GM12875 (cell line): Measurements from ENCODE around the gene ERMAP.

ENCODE experiments used
- H3K4me3 ChIP-seq: one replicate; pipeline ENCODE4 v1.5.1; 2011; ENCODE audit warnings: low read depth, low read length, control low read depth
- CTCF ChIP-seq: IDR thresholded peaks from 2 replicates; pipeline ENCODE4 v1.5.1; 2011; ENCODE audit warnings: low read depth, mild to moderate bottlenecking, control low read depth, inconsistent platforms, low read length, moderate library complexity, borderline replicate concordance; ENCODE audit not compliant: insufficient read depth

Gene ERMAP

DNA sequence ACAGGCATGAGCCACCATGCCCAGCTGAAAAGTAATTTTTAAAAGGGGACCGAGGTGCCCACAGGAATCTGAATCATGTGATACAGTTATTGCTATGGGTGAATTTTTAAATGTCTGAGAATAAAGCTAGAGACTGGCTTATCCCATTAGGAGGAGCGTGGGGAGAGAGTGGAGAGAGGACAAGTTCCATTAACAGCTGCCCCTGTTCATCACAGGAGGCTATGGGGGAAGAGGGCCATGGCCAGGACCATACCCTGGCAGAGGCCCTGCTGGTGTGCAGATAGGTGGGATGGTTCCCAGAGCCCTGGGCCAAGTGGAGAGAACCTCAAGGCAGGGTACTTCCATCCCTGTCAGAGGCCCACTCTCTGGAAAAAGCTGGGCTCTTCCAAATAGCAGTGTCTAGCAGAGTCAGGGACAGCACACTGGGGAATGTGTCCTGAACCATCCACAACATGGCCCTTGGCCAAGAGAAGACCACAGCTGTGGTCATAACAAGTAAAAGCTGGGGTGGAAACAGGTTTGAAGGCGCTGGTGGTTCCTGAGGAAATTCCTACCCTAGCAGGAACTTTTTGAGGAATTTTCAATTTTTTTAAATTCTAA is 15.8 kb downstream of the ERMAP start:
- no peak for TF ChIP-seq CTCF
- no peak overlapping the region for H3K4me3 ChIP-seq

- no peak for TF ChIP-seq CTCF
- no peak overlapping the region for H3K4me3 ChIP-seq
Measured at GRCh38 chr1:42833981-42834380, 17.1 kb downstream of the ERMAP start.

DNA sequence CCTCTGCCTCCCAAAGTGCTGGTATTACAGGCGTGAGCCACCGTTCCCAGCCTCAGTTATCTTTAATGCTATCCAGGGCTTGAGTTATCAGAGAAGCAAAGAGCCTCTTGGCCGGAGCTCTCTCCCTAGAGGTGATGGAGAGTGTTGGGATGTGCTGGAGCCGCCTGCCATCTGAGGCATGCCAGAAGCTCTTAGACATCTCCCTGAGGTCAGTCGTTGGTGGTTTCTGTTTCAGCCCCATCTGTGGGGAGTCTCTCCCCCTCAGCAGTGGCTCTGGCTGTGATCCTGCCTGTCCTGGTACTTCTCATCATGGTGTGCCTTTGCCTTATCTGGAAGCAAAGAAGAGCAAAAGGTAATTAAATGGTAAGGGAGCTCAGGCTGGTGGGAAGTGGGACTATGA is 17.9 kb downstream of the ERMAP start:
- H3K4me3 ChIP-seq: no peak overlapping the region
- TF ChIP-seq CTCF: no peak

- H3K4me3 ChIP-seq: no peak overlapping the region
- no peak for TF ChIP-seq CTCF
Measured at GRCh38 chr1:42835422-42835821, 18.5 kb downstream of the ERMAP start.

DNA sequence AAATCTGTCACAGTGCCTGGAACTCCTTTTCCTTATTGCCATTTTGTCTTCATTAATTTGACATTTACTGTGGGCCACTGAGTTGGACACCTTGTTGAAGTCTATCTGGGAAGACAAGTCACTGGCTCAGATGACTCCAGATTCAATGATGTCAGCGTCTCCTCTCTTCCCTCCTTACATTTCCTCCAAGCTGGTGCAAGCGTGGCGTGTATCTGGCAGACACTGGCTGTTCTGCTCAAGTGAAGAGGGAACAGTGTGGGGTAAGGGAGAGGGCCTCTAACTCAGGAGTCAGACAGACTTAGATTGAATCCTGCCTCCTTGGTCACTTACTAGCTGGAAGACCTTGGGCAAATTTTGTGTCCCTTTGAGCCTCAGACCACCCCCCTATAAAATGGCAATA is 20.8 kb downstream of the ERMAP start:
- no peak for TF ChIP-seq CTCF
- no peak overlapping the region for H3K4me3 ChIP-seq

GRCh38 chr1:42838482-42839190 is 21.7 kb downstream of the ERMAP start:
- no peak for TF ChIP-seq CTCF
- no peak overlapping the region for H3K4me3 ChIP-seq

DNA sequence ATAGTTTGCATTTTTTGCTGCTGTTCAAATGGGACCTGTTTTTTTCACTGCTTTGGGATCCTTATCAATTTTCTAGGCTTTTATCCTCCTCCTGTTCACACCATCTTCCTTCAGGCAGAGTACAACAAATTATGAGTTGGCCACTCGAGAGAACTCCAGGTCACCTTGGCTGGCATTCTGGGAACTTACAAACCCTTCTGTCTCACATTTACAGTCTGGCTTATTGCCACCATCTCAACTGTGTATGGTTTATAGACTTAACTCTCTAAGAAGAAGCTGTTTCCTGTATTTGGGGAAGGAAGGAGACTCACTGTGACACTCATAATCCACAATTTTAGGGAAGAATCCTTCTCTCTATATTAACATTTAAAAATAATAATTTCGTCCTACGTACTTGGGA is 24.1 kb downstream of the ERMAP start:
- no peak for TF ChIP-seq CTCF
- no peak overlapping the region for H3K4me3 ChIP-seq
